Hepatocyte (in vitro differentiated cells): ENCODE measurements around the gene SP140L. TPM values are rescaled to one million over a fixed set of nuclear protein-coding genes. Genes with fewer than 3 reads are reported as not detected.

Experiments used
- DNase-seq: peaks from one replicate; pipeline ENCODE4 v3.0.0-alpha.2; 2016; ENCODE audit warnings: low spot score
- H2AFZ ChIP-seq: fragments of 200-600 bp; sonication (generic); 2 replicates; pipeline ENCODE4 v1.6.0; 2016; ENCODE audit warnings: antibody characterized with exemption, mild to moderate bottlenecking
- H3K27ac ChIP-seq: fragments of 200-600 bp; sonication (generic); 2 replicates; pipeline ENCODE4 v1.5.1; 2016; ENCODE audit warnings: mild to moderate bottlenecking
- H3K27me3 ChIP-seq: fragments of 200-600 bp; sonication (generic); 2 replicates; pipeline ENCODE4 v1.6.1; 2016
- H3K36me3 ChIP-seq: fragments of 200-600 bp; sonication (generic); replicated peaks from 2 replicates; pipeline ENCODE4 v1.5.1; 2016; ENCODE audit warnings: low read depth; ENCODE audit not compliant: insufficient read depth
- H3K4me1 ChIP-seq: fragments of 200-600 bp; sonication (generic); 2 replicates; pipeline ENCODE4 v1.5.1; 2016; ENCODE audit warnings: mild to moderate bottlenecking, moderate library complexity; ENCODE audit not compliant: insufficient read depth
- H3K4me2 ChIP-seq: fragments of 200-600 bp; sonication (generic); 2 replicates; pipeline ENCODE4 v1.6.0; 2016
- H3K4me3 ChIP-seq: fragments of 200-600 bp; sonication (generic); 2 replicates; pipeline ENCODE4 v1.5.1; 2016; ENCODE audit warnings: mild to moderate bottlenecking
- H3K79me2 ChIP-seq: fragments of 200-600 bp; sonication (generic); 2 replicates; pipeline ENCODE4 v1.6.0; 2017; ENCODE audit warnings: mild to moderate bottlenecking
- H3K9me2 ChIP-seq: fragments of 200-600 bp; sonication (generic); replicated peaks from 2 replicates; pipeline ENCODE4 v1.6.0; 2017; ENCODE audit warnings: mild to moderate bottlenecking; ENCODE audit not compliant: insufficient read depth
- H3K9me3 ChIP-seq: fragments of 200-600 bp; sonication (generic); 2 replicates; pipeline ENCODE4 v1.5.1; 2016; ENCODE audit warnings: low read depth, mild to moderate bottlenecking
- H4K20me1 ChIP-seq: fragments of 200-600 bp; sonication (generic); 2 replicates; pipeline ENCODE4 v1.6.0; 2016; ENCODE audit warnings: mild to moderate bottlenecking; ENCODE audit not compliant: insufficient read depth, poor library complexity, severe bottlenecking
- EZH2 ChIP-seq: fragments of 200-600 bp; sonication (generic); IDR thresholded peaks from 2 replicates; pipeline ENCODE4 v1.6.1; 2016; ENCODE audit warnings: antibody characterized with exemption, mild to moderate bottlenecking, borderline replicate concordance
- EZH2phosphoT487 ChIP-seq: fragments of 200-600 bp; sonication (generic); IDR thresholded peaks from one replicate; pipeline ENCODE4 v1.6.1; 2018; ENCODE audit warnings: antibody characterized with exemption, mild to moderate bottlenecking, low read depth, moderate library complexity; ENCODE audit not compliant: unreplicated experiment, severe bottlenecking
- WGBS: methylation state at CpG from one replicate; pipeline ENCODE4 v1.1.6; 2016; ENCODE audit warnings: low lambda C conversion rate; ENCODE audit errors: missing lambda C conversion rate; 5-methylcytosine and 5-hydroxymethylcytosine counted together
- polyA plus RNA-seq: library from polyadenylated mRNA; unstranded; fragments of >200 nt; fragmentation: Nextera tagmentation; extraction: Ambion mirVana; gene quantifications from 2 replicates; pipeline ENCODE4 v1.2.1, GENCODE V29; 2016
- total RNA-seq: library from RNA; depleted of rRNA; stranded (reverse); fragments of >200 nt; gene quantifications from 2 replicates; pipeline ENCODE4 v1.2.3, GENCODE V29; 2014
- TF ChIP-seq, protein P1 (sequence below): fragments of 200-600 bp; sonication (generic); IDR thresholded peaks from 2 replicates; pipeline ENCODE4 v1.5.1; 2016; ENCODE audit warnings: antibody characterized with exemption, mild to moderate bottlenecking; ENCODE audit not compliant: poor library complexity

The SP140L gene
- total and polyA plus RNA-seq, 2 experiments from 2014 or later, result 7.1 to 8.1 TPM

DNA sequence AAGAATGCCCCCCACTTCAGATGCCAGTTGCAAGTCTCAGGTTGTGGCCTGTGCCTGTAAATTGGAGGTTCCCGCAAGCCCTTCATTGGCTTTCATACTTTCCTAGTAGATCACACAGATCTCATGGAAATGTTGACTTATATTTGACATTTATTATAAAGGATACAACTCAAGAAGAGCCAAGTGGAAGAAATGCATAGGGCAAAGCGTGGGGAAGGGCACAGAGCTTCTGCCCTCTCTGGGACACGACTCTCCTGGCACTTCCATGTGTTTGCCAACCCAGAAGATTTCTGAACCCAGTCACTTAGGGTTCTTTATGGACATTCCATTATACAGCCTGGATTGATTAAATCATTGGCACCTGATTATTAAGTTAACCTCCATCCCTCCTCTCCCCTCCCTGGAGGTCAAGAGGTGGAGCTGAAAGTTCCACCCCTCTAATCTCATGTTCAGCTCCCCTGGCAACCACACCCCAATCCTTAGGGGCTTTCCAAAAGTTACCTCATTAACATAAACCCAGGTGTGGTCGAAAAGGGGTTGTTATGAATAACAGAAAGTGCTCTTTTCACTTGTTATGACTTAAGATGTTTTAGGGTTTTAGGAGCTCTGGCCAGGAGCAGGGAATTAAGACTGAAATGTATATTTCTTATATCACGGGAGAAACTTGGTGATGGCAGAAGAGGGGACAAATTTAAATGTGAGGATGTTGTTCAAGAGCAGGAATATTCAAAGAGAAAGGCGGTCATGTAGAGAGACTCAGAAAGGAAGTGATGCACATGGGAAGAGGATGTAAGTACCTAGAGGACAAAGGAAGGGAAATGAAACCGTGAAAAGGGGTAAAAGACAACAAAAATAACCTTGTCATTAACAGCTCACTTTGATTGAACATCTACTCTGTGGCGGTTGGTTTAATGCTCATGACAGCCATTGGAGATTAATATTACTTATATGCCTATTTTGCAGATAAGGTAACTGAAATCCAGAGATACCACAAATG lies 120.8 kb downstream of the SP140L start:
- H4K20me1 ChIP-seq, result no peaks in the 10 kb centered on the region
- H3K27ac ChIP-seq, result no peak overlapping the region
- H3K9me2 ChIP-seq, result no peaks in the 10 kb centered on the region
- 89% methylated on average over 8 of the region's 8 CpGs for WGBS
- no peaks in the 10 kb centered on the region for H3K9me3 ChIP-seq
- no peak overlapping the region for H3K4me2 ChIP-seq
- no peak overlapping the region for H3K4me3 ChIP-seq
- H3K36me3 ChIP-seq, result no peaks in the 10 kb centered on the region
- no peaks in the 10 kb centered on the region for H3K79me2 ChIP-seq
- no peak overlapping the region for H2AFZ ChIP-seq
- no peak for DNase-seq
- H3K27me3 ChIP-seq, result no peaks in the 10 kb centered on the region
- TF ChIP-seq EZH2phosphoT487, result no peak
- TF ChIP-seq EZH2, result no peak
- TF ChIP-seq, protein P1, sequence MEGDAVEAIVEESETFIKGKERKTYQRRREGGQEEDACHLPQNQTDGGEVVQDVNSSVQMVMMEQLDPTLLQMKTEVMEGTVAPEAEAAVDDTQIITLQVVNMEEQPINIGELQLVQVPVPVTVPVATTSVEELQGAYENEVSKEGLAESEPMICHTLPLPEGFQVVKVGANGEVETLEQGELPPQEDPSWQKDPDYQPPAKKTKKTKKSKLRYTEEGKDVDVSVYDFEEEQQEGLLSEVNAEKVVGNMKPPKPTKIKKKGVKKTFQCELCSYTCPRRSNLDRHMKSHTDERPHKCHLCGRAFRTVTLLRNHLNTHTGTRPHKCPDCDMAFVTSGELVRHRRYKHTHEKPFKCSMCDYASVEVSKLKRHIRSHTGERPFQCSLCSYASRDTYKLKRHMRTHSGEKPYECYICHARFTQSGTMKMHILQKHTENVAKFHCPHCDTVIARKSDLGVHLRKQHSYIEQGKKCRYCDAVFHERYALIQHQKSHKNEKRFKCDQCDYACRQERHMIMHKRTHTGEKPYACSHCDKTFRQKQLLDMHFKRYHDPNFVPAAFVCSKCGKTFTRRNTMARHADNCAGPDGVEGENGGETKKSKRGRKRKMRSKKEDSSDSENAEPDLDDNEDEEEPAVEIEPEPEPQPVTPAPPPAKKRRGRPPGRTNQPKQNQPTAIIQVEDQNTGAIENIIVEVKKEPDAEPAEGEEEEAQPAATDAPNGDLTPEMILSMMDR, result no peak
- no peaks in the 10 kb centered on the region for H3K4me1 ChIP-seq

DNA sequence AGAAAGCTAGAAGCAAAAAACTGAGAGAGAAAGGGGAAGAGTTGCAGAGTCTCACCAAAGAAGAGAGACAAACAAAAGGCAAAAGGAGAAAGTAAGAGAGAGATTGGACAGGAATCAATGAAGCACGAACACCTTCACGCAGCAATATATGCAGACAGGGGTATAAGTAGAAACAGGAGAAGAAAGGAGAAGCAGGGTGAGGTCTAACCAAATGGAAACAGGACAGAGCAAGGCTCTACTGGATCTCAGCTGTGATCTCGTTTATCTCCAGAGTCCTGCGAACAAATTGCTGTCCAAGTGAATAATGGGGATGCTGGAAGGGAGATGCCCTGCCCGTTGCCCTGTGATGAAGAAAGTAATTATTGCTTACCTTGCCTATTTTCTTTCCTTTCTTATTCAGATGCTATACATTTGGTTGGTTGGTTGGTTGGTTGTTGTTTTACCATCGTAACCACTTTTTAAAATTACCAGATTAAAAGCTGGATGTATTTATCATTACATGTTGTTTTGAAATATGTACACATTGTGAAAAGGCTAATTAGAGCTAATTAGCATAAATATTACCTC lies 123.0 kb downstream of the SP140L start:
- TF ChIP-seq EZH2phosphoT487 (no peak), EZH2 (no peak)
- TF ChIP-seq, protein P1, result no peak
- no peak for DNase-seq
- H3K27me3 ChIP-seq, result no peaks in the 10 kb centered on the region
- no peaks in the 10 kb centered on the region for H3K4me1 ChIP-seq
- H3K4me2 ChIP-seq, result no peak overlapping the region
- H3K9me3 ChIP-seq, result no peaks in the 10 kb centered on the region
- H3K79me2 ChIP-seq, result no peaks in the 10 kb centered on the region
- H3K27ac ChIP-seq, result no peak overlapping the region
- H3K36me3 ChIP-seq, result no peaks in the 10 kb centered on the region
- no peak overlapping the region for H2AFZ ChIP-seq
- 87% methylated on average over 6 of the region's 6 CpGs for WGBS
- H3K9me2 ChIP-seq, result no peaks in the 10 kb centered on the region
- no peaks in the 10 kb centered on the region for H4K20me1 ChIP-seq
- no peak overlapping the region for H3K4me3 ChIP-seq

DNA sequence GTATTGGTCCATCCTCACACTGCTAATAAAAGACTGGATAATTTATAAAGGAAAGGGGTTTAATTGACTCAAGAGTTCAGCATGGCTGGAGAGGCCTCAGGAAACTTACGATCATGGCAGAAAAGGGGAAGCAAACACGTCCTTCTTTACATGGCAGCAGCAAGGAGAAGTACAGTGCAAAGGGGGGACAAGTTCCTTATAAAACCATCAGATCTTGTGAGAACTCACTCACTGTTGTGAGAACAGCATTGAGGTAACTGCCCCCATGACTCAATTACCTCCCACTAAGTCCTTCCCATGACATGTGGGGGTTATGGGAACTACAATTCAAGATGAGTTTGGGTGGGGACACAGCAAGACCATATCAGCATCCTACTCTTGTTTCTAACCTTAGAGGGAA lies 126.0 kb downstream of the SP140L start:
- Histone ChIP-seq H3K4me3 (no peak overlapping the region), H3K9me2 (no peaks in the 10 kb centered on the region), H3K4me2 (no peak overlapping the region), H3K27ac (no peak overlapping the region), H2AFZ (no peak overlapping the region), H3K9me3 (no peaks in the 10 kb centered on the region), H3K27me3 (no peaks in the 10 kb centered on the region), H3K36me3 (no peaks in the 10 kb centered on the region), H3K4me1 (no peaks in the 10 kb centered on the region), H4K20me1 (no peaks in the 10 kb centered on the region), H3K79me2 (no peaks in the 10 kb centered on the region)
- TF ChIP-seq, protein P1, result no peak
- TF ChIP-seq EZH2phosphoT487 (no peak), EZH2 (no peak)
- 89% methylated on average over 2 of the region's 2 CpGs for WGBS
- DNase-seq, result no peak

Other genes with a start within 250 kb of the SP140L start
- 5.1 and 15.9 TPM in 2 replicates for gene SP110, start 107.2 kb upstream of the SP140L start, total RNA-seq
- 10.9 and 14.5 TPM in 2 replicates for gene SP110, start 107.2 kb upstream of the SP140L start, polyA plus RNA-seq
- 0.08 and 0.53 TPM in 2 replicates for gene SP140, start 101.5 kb upstream of the SP140L start, total RNA-seq
- 0.40 and 0.51 TPM in 2 replicates for gene SP140, start 101.5 kb upstream of the SP140L start, polyA plus RNA-seq
- gene SP100, start 89.0 kb downstream of the SP140L start, total RNA-seq, result 41.5 and 42.2 TPM in 2 replicates
- 30.5 and 39.9 TPM in 2 replicates for gene SP100, start 89.0 kb downstream of the SP140L start, polyA plus RNA-seq